ENCODE results near the gene TNFRSF21. TPM values are rescaled to one million over a fixed set of nuclear protein-coding genes. Genes with fewer than 3 reads are reported as not detected.
A peak's percentile ranks its signal among the peaks of the same experiment; 100 is the strongest.

Gene TNFRSF21
- total and polyA plus RNA-seq, 5 donors: 4.5 to 9.1 (median 5.6) TPM

DNA sequence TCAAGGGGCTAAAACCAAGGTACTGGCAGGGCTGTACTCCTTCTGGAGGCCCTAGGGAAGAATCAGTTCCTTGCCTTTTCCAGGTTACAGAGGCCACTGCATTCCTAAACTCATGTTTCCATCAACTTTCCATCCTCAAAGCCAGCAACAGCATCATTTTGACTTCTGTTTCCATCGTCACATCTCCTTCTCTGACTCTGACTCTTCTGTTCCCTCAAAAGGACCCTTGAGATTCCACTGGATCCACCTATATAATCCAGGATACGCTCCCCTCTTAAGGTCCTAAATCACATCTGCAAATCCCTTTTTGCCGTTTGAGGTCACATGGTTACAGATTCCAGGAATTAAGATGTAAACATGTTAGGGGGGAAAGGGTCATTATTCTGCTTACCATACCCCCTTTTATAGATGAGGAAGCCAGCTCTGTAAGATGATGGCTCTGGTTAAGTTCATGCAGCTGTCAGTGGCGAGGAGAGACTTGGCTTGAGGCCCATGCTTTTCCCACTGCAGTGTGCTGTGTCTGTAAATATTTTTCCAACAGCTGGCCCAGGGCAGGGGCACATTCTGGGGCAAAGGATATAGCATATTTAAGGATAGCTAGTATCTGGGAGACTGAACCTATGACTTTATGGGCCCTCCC is 114.6 kb downstream of the TNFRSF21 start:
- H3K27me3 ChIP-seq (ENCODE audit: control insufficient read depth, insufficient read depth): no peaks in the 10 kb centered on the region
- H3K4me3 ChIP-seq (ENCODE audit: low read length): no peak overlapping the region
- intact Hi-C loops (cut with DNase I): no loop called here
- DNase-seq (peak in 2 of 3 donors; percentile 20 to 50), ATAC-seq (no peak)
- H3K27ac ChIP-seq (ENCODE audit: low read length): no peak overlapping the region
- H3K4me1 ChIP-seq (ENCODE audit: control insufficient read depth, insufficient read depth, low read length): peaks cover 2% of the 10 kb centered on the region
- WGBS: 45% methylated on average over 4 of the region's 4 CpGs
- no peaks in the 10 kb centered on the region for H3K9me3 ChIP-seq (ENCODE audit: control insufficient read depth, low read length)

DNA sequence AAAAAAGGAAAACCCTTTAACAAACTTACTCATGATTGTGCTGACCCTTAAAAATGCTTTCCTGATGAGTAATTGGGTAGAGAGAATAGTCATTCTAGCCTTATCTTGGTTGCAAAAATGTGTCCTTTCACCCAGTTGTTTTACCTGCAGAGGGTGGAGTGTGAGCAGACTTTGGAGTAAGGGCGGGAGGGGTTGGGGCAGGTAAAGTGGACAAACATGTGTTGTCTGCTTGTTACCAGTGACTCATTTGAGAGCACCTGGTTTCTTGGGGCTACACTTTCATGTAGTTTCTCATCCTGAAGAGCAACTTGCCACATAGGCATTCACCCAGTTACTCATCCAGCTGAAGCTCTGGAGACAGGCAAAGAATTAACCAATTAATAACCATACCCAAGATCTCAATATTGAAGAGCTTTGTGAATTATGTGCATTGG is 121.1 kb downstream of the TNFRSF21 start:
- no peaks in the 10 kb centered on the region for H3K4me1 ChIP-seq (ENCODE audit: control insufficient read depth, insufficient read depth, low read length)
- no peaks in the 10 kb centered on the region for H3K27me3 ChIP-seq (ENCODE audit: control insufficient read depth, insufficient read depth)
- H3K27ac ChIP-seq (ENCODE audit: low read length): no peak overlapping the region
- no peak for DNase-seq
- 91% methylated on average over 1 of the region's 1 CpG for WGBS
- H3K4me3 ChIP-seq (ENCODE audit: low read length): no peak overlapping the region
- no peaks in the 10 kb centered on the region for H3K9me3 ChIP-seq (ENCODE audit: control insufficient read depth, low read length)
- no peak for ATAC-seq
- intact Hi-C loops (cut with DNase I): no loop called here

DNA sequence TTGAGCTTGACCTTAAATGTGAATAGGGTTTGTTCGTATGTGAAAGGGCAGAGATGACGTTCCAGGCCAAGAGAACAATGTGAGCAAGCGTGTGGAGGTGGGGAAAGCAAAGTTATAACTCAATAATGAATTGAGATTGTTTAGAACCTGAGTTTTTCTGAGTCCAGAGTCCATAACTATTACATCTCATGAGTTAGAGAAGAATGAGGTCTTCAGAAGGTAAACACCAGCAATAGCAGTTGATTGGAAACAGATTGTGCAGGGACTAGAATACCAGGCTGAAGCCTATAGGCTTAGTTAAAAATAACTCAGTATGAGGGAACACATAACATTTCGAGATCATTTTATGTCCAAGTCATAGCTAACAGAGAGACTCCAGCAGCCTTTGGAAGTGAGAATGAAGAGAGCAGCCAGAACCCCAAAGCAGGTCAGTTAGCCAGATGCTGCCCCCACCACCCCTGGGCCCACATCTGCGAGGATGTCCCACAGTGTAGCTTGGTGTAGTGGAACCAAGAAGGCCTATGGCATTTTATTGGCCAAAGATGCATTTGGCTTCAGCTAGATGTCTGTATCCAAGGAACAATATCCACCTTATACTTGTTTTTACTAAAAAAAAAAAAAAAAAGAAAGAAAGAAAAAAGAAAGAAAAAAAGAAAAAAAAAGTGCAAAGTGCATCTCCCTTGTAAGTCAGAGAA is 121.7 kb downstream of the TNFRSF21 start:
- Histone ChIP-seq H3K27ac (ENCODE audit: low read length) (no peak overlapping the region), H3K27me3 (ENCODE audit: control insufficient read depth, insufficient read depth) (no peaks in the 10 kb centered on the region), H3K9me3 (ENCODE audit: control insufficient read depth, low read length) (no peaks in the 10 kb centered on the region), H3K4me3 (ENCODE audit: low read length) (no peak overlapping the region), H3K4me1 (ENCODE audit: control insufficient read depth, insufficient read depth, low read length) (no peaks in the 10 kb centered on the region)
- DNase-seq: no peak
- intact Hi-C loops (cut with DNase I): no loop called here
- no peak for ATAC-seq
- 87% methylated on average over 5 of the region's 5 CpGs for WGBS

DNA sequence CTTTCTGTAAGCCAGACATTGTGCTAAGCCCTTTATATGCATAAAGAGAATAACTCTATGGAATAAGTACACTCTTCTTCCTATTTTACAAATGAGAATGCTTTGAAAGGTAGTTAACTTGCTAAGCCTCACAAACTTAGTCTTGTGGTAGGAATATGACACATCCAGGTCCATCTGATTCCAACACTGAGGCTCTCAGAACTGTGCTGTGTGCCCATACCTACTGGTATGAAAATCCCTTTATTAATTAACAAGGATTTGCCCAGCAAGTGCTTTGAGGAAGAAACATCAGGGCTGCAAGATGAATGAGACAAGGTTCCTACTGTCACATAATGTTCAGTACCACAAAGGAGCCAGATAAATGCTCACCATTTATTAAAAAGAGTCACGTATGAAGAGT is 122.6 kb downstream of the TNFRSF21 start:
- Histone ChIP-seq H3K27me3 (ENCODE audit: control insufficient read depth, insufficient read depth) (no peaks in the 10 kb centered on the region), H3K27ac (ENCODE audit: low read length) (no peak overlapping the region), H3K4me1 (ENCODE audit: control insufficient read depth, insufficient read depth, low read length) (no peaks in the 10 kb centered on the region), H3K9me3 (ENCODE audit: control insufficient read depth, low read length) (no peaks in the 10 kb centered on the region), H3K4me3 (ENCODE audit: low read length) (no peak overlapping the region)
- intact Hi-C loops (cut with DNase I): no loop called here
- WGBS: 85% methylated on average over 1 of the region's 1 CpG
- DNase-seq (no peak), ATAC-seq (no peak)

DNA sequence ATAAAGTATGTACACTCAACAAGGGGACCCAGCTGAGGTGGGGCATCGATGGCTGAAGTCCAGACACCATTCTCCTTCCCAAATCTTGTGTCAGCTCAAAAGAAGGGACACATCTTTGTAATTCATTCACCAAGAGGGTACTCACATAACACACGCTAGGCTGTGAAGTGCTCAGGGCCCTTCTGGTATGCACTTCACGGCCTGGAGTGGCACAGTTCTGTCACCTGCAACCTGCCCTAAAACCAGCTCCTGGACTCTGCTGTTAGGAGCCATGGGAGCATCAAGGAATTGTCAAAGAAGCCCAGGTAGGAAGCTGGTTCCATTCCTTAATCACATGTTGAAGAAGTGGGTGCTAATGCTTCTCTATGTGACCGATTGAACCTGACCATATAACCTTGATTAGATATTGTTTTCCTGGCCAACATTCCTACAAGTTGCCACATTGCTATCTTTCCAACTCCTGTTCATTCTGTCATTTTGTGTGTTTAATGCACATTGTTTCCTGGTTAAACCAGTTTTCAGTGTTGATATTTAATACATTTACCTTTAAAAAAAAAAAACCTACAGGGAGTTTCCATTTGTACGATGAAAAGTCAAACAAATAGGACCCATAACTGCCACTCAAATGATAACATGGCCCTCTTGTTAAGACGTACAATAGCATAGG is 127.3 kb downstream of the TNFRSF21 start:
- intact Hi-C loops (cut with DNase I): no loop called here
- Histone ChIP-seq H3K4me1 (ENCODE audit: control insufficient read depth, insufficient read depth, low read length) (no peaks in the 10 kb centered on the region), H3K27me3 (ENCODE audit: control insufficient read depth, insufficient read depth) (no peaks in the 10 kb centered on the region), H3K4me3 (ENCODE audit: low read length) (no peak overlapping the region), H3K9me3 (ENCODE audit: control insufficient read depth, low read length) (no peaks in the 10 kb centered on the region), H3K27ac (ENCODE audit: low read length) (no peak overlapping the region)
- DNase-seq (no peak), ATAC-seq (no peak)
- WGBS: 80% methylated on average over 6 of the region's 6 CpGs

DNA sequence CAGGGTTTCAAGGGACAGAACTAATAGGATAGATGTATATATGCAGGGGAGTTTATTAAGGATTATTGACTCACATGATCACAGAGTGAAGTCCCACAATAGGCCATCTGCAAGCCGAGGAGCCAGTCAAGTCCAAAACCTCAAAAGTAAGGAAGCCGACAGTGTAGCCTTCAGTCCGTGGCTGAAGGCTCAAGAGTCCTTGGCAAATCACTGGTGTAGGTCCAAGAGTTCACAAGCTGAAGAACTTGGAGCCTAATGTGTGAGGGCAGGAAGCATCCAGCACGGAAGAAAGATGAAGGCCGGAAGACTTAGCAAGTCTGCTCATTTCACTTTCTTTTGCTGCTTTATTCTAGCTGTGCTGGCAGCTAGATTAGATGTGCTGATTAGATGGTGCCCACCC is 128.0 kb downstream of the TNFRSF21 start:
- Histone ChIP-seq H3K4me1 (ENCODE audit: control insufficient read depth, insufficient read depth, low read length) (no peaks in the 10 kb centered on the region), H3K27me3 (ENCODE audit: control insufficient read depth, insufficient read depth) (no peaks in the 10 kb centered on the region), H3K27ac (ENCODE audit: low read length) (no peak overlapping the region), H3K9me3 (ENCODE audit: control insufficient read depth, low read length) (no peaks in the 10 kb centered on the region), H3K4me3 (ENCODE audit: low read length) (no peak overlapping the region)
- intact Hi-C loops (cut with DNase I): no loop called here
- 91% methylated on average over 5 of the region's 5 CpGs for WGBS
- no peak for DNase-seq
- no peak for ATAC-seq

Other genes starting within 250 kb of the TNFRSF21 start
- 10 to 100 TPM in 3 of 4 donors, 1 to 10 TPM in 1; 10.0 to 12.4 (median 11.3) TPM for gene CD2AP, start 167.9 kb upstream of the TNFRSF21 start, total RNA-seq
- 5.7 TPM for gene CD2AP, start 167.9 kb upstream of the TNFRSF21 start, polyA plus RNA-seq